Bronchial epithelial cell (primary cell): ENCODE data around the gene CHST3. TPM values are rescaled to one million over a fixed set of nuclear protein-coding genes. Genes with fewer than 3 reads are reported as not detected.

Experiments used
- DNase-seq: peaks from one replicate; pipeline ENCODE4 v3.0.0-alpha.2; 2010; ENCODE audit warnings: low read depth
- FAIRE-seq: peaks from 2 replicates; lab custom pipeline; 2011; peaks lifted over from hg19 to GRCh38; lab: Jason Lieb, UNC
- H3K27me3 ChIP-seq: 2 replicates; pipeline ENCODE4 v1.5.1; 2011; ENCODE audit warnings: low read length; ENCODE audit not compliant: control insufficient read depth, insufficient read depth
- H3K36me3 ChIP-seq: 2 replicates; pipeline ENCODE4 v1.5.1; 2011; ENCODE audit warnings: low read length; ENCODE audit not compliant: control insufficient read depth, insufficient read depth
- H3K4me3 ChIP-seq: 2 replicates; pipeline ENCODE4 v1.5.1; 2011; ENCODE audit warnings: mild to moderate bottlenecking, low read depth, low read length, control low read depth
- CTCF ChIP-seq: IDR thresholded peaks from 2 replicates; pipeline ENCODE4 v1.5.1; 2011; ENCODE audit warnings: mild to moderate bottlenecking, moderate library complexity, low read length, control low read depth, inconsistent platforms; ENCODE audit not compliant: insufficient read depth, severe bottlenecking
- total RNA-seq: library from RNA; depleted of rRNA; stranded (reverse); fragments of >200 nt; gene quantifications from 2 replicates; pipeline ENCODE4 v1.2.1, GENCODE V29; 2014

CHST3 gene
- total RNA-seq, 1 donor from 2014 or later = 16.6 TPM

- DNase-seq (no peak), FAIRE-seq (no peak)
- no peak for TF ChIP-seq CTCF
- Histone ChIP-seq H3K4me3 (no peak overlapping the region), H3K36me3 (no peaks in the 10 kb centered on the region), H3K27me3 (no peaks in the 10 kb centered on the region)
Observed at GRCh38 chr10:72024596-72024995, 60.4 kb downstream of the CHST3 start.

GRCh38 chr10:72025400-72025799 lies 61.2 kb downstream of the CHST3 start:
- Histone ChIP-seq H3K36me3 (no peaks in the 10 kb centered on the region), H3K27me3 (no peaks in the 10 kb centered on the region), H3K4me3 (no peak overlapping the region)
- DNase-seq (no peak), FAIRE-seq (no peak)
- TF ChIP-seq CTCF = no peak

- TF ChIP-seq CTCF = no peak
- no peaks in the 10 kb centered on the region for H3K27me3 ChIP-seq
- no peak for FAIRE-seq
Observed at GRCh38 chr10:72025832-72026231, 61.6 kb downstream of the CHST3 start.

GRCh38 chr10:72026278-72027111 lies 62.3 kb downstream of the CHST3 start:
- DNase-seq (peak; percentile 24), FAIRE-seq (no peak)
- Histone ChIP-seq H3K36me3 (no peaks in the 10 kb centered on the region), H3K27me3 (no peaks in the 10 kb centered on the region), H3K4me3 (no peak overlapping the region)
- TF ChIP-seq CTCF = no peak

More at GRCh38 chr10:72025832-72026231, 61.6 kb downstream of the CHST3 start:
- Histone ChIP-seq H3K4me3 (no peak overlapping the region), H3K36me3 (no peaks in the 10 kb centered on the region)
- DNase-seq = no peak

GRCh38 chr10:72027498-72027897 lies 63.3 kb downstream of the CHST3 start:
- FAIRE-seq (no peak), DNase-seq (peak; percentile 27)
- no peaks in the 10 kb centered on the region for H3K36me3 ChIP-seq
- no peaks in the 10 kb centered on the region for H3K27me3 ChIP-seq
- TF ChIP-seq CTCF = no peak
- H3K4me3 ChIP-seq = no peak overlapping the region

- no peak for FAIRE-seq
- Histone ChIP-seq H3K4me3 (no peak overlapping the region), H3K36me3 (no peaks in the 10 kb centered on the region), H3K27me3 (no peaks in the 10 kb centered on the region)
- TF ChIP-seq CTCF = no peak
- no peak for DNase-seq
Observed at GRCh38 chr10:72029414-72029813, 65.2 kb downstream of the CHST3 start.
